ENCODE data around the gene FOXP1.

Gene FOXP1

DNA sequence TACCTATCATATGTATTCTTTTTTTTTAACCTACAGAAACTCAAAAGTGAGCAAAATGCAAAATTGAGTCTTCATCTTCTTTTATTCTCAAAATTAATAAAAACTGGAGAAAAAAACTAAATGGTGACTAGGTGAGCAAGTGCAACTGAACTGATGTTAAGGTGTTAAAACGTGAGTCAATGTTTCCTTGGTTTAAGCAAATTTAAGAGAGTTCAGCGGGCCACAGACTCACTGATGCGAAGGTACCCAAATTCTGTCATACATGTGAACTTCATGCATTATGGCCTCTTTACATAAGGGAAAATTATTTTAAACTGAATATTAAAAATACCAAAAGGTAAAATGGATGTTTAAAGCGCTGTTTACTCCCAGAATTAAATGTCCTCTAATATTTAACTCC, 206.6 kb downstream of the FOXP1 start:
- Histone ChIP-seq H3K27ac (no peak overlapping the region), H3K4me3 (no peak overlapping the region), H3K9me3 (no peaks in the 10 kb centered on the region), H3K36me3 (no peaks in the 10 kb centered on the region), H3K27me3 (no peaks in the 10 kb centered on the region), H3K4me1 (peaks cover 0 to 20% (median 4%) of the 10 kb centered on the region in 4 donors)
- intact Hi-C loops (cut with DNase I; ENCODE audit: low total_unique reads) = no loop called here
- TF ChIP-seq, protein P1, sequence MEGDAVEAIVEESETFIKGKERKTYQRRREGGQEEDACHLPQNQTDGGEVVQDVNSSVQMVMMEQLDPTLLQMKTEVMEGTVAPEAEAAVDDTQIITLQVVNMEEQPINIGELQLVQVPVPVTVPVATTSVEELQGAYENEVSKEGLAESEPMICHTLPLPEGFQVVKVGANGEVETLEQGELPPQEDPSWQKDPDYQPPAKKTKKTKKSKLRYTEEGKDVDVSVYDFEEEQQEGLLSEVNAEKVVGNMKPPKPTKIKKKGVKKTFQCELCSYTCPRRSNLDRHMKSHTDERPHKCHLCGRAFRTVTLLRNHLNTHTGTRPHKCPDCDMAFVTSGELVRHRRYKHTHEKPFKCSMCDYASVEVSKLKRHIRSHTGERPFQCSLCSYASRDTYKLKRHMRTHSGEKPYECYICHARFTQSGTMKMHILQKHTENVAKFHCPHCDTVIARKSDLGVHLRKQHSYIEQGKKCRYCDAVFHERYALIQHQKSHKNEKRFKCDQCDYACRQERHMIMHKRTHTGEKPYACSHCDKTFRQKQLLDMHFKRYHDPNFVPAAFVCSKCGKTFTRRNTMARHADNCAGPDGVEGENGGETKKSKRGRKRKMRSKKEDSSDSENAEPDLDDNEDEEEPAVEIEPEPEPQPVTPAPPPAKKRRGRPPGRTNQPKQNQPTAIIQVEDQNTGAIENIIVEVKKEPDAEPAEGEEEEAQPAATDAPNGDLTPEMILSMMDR (IDR thresholded peaks at IDR 0.05) = no peak
- no peak for DNase-seq

DNA sequence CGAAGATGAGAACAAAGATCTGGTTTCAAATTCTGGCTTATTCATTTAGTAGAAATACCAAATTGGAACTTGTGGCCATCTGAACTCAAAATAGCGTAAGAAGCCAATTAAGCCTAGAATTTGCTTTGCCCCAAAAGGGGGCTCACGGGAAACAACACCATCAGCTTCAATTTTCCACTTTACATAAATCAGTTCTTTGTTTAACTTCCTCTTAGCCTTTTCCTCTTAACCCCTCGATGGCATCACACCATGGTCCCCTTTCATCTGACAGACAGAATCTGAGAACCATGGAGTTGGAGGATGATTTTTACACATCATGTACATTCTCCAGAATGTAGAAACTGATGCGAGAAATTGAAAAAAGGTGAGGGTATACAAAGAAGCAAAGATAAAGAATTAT, 207.0 kb downstream of the FOXP1 start:
- no peaks in the 10 kb centered on the region for H3K27me3 ChIP-seq
- H3K36me3 ChIP-seq = no peaks in the 10 kb centered on the region
- intact Hi-C loops (cut with DNase I; ENCODE audit: low total_unique reads) = no loop called here
- no peak for DNase-seq
- TF ChIP-seq, protein P1 (IDR thresholded peaks at IDR 0.05) = no peak
- H3K27ac ChIP-seq = no peak overlapping the region
- H3K9me3 ChIP-seq = no peaks in the 10 kb centered on the region
- no peak overlapping the region for H3K4me3 ChIP-seq
- H3K4me1 ChIP-seq = peaks cover 0 to 20% (median 4%) of the 10 kb centered on the region in 4 donors

DNA sequence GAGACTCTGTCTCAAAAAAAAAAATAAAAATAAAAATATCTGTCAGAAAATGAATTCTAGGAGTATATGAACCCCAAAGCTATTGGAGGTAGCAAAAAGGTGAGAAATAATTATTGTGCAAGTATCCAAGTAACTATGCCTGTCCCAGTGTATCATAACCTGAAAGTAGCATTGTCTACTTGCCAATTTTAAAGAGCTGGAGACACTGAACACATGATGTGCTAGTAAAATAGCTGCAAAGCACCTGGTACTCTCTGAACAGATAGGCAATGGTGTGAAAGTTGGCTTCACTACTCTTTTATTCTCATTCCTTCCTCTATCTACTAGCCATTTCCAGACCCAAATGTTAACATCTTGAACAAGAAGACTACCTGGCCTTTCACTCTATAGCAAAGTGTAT, 208.9 kb downstream of the FOXP1 start:
- no peak for DNase-seq
- no peaks in the 10 kb centered on the region for H3K27me3 ChIP-seq
- no peaks in the 10 kb centered on the region for H3K36me3 ChIP-seq
- peaks cover 0 to 27% (median 10%) of the 10 kb centered on the region in 4 donors for H3K4me1 ChIP-seq
- no peak overlapping the region for H3K4me3 ChIP-seq
- no peaks in the 10 kb centered on the region for H3K9me3 ChIP-seq
- intact Hi-C loops (cut with DNase I; ENCODE audit: low total_unique reads) = no loop called here
- H3K27ac ChIP-seq = no peak overlapping the region
- TF ChIP-seq, protein P1 (IDR thresholded peaks at IDR 0.05) = no peak

DNA sequence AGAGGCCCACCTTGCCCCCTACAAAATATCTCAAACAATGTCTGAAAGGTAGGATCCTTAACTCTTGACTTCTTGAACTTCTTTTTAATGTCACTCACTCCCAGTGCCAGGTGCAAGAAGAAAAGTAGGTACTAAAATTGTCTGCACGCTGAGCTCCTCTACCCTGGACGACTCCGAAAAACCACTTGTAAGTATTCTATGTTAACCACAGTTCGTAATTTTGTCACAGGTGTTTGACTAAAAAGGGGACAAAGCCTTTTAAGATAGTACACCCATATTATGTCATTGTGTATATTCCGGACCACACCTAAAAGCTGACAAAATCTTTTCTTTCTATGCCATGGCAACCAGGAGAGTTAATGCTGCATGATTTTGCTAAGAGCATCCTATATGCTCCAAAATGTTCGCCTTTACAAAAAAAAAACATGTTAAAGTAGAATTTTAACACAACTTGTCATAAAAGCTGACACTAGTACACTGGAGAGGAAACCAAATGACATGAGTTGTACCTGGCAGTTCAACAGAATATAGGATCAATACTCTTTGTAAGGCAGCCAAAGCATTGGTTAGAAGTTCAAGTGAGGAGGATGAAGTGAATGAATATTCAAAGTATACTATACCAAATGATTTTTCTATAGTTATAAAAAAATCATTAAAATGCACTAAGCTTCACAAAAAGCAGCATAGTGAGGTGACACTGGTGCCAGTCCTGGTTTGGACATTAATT, 210.5 kb downstream of the FOXP1 start:
- no peaks in the 10 kb centered on the region for H3K36me3 ChIP-seq
- TF ChIP-seq, protein P1 (IDR thresholded peaks at IDR 0.05) = no peak
- intact Hi-C loops (cut with DNase I; ENCODE audit: low total_unique reads) = no loop called here

DNA sequence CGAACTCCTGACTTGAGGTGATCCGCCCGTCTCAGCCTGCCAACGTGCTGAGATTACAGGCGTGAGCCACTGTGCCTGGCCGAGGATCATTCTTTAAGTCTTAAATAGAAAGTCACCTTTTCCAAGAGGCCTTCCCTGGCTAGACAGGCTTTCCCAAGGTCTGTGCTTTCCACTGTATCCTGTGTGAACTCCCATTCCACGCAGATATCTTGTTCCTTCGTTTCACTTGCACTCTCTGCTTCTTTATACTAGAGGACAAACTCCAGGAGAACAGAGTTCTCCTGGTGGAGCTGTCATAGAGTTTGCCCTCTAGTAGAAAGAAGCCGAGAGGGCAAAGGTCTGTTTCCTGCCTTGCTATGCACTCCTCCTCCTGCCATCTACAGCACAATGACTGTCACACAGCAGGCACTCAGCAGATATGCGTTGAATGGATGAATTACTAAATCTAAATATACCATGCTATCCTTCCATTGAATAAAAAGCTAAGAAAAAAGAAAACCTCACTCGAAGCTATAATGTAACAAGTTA, 211.2 kb downstream of the FOXP1 start:
- Histone ChIP-seq H3K27me3 (no peaks in the 10 kb centered on the region), H3K27ac (no peak overlapping the region), H3K4me1 (peaks cover 0 to 30% (median 10%) of the 10 kb centered on the region in 4 donors), H3K36me3 (no peaks in the 10 kb centered on the region), H3K4me3 (no peak overlapping the region), H3K9me3 (no peaks in the 10 kb centered on the region)
- no peak for DNase-seq
- intact Hi-C loops (cut with DNase I; ENCODE audit: low total_unique reads) = no loop called here
- TF ChIP-seq, protein P1 (IDR thresholded peaks at IDR 0.05) = no peak

More for the DNA sequence above, 210.5 kb downstream of the FOXP1 start:
- H3K4me3 ChIP-seq = no peak overlapping the region
- H3K9me3 ChIP-seq = no peaks in the 10 kb centered on the region
- H3K27me3 ChIP-seq = no peaks in the 10 kb centered on the region
- no peak for DNase-seq
- no peak overlapping the region for H3K27ac ChIP-seq
- H3K4me1 ChIP-seq = peaks cover 0 to 30% (median 10%) of the 10 kb centered on the region in 4 donors

Data from tibial artery (tissue), 4 donors.